HG03066 (cell line): ENCODE results near the gene DAAM2.

Experiments used
- ATAC-seq: cut with Tn5 transposase; IDR thresholded peaks from one replicate; pipeline ENCODE4 v1.9.1; 2021; ENCODE audit warnings: low read depth; ENCODE audit not compliant: unreplicated experiment

DAAM2 gene

DNA sequence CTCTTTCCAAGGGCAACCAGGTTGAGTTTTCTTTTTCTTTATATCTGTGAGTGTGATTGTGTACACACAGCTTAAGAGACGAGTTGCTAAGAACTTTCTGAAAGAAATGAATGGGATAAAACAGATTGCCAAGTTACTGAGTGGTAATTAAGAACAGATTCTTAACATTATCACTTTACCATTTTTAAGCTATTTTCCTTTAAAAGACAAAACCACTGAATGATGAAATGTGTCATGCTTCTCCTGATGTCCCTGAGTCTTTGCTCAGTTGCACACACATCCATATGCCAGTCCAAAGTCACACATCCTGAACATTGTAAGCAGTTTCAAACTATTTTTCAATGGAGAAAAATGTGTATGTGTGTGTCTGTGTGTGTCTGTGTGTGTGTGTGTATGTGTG lies 5.5 kb upstream of the DAAM2 start:
- ATAC-seq = no peak

DNA sequence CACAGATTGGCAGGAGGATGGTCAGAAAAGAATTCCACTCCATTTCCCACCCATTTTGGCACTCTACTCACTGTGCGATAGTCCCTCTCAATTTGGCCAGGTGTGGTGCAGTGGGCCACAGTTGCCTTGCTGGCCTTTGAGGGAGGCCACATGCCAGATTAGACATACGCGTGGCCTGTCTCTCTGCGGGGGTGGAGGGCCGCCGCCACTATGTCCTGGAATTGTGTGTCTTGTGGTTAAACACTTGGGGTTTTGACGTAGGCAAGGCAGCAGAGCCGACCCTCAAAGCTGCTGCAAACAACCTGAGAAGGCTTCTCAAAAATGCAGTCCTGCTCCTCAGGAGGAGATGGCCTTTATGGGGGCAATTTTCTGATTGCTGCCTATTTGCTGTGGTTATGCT lies 4.9 kb upstream of the DAAM2 start:
- no peak for ATAC-seq

DNA sequence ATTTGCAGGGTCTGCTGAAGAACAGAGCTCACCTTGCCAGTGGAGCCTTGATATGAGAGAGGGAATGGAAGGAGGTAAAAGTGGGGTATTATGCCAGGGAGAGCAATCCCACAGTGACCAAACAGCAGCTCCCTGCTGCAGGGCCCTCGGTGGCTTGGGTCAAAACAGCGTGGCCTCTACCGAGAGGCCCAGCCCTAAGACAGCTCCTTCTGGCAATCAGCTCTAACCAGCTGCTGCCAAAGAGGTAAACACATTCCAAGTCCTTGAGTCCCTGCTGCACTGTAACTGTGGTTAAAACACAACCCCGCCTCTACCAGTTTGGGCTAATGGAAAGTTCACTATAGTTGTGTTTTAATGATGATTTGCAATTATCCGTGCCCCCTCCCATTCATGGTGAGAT lies 1.4 kb upstream of the DAAM2 start:
- no peak for ATAC-seq

DNA sequence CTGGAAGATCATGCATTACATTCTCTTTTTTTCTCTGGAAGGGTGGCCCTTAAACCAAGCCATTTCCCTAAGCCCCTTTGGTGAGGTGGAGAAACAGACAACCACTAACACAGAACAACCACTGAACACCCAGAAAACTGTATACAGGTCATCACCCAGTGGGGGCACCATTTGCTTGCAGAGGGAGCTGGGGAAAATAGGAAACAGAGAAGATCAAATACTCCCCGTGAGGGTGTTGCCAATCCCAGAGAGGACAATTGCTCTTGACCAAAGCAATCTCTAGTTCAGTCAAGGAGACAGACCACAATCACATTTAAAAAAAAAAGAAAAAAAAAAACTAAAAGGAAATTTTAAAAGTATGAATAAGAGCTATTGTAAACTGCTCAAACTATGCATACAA lies 865 bp upstream of the DAAM2 start:
- no peak for ATAC-seq

DNA sequence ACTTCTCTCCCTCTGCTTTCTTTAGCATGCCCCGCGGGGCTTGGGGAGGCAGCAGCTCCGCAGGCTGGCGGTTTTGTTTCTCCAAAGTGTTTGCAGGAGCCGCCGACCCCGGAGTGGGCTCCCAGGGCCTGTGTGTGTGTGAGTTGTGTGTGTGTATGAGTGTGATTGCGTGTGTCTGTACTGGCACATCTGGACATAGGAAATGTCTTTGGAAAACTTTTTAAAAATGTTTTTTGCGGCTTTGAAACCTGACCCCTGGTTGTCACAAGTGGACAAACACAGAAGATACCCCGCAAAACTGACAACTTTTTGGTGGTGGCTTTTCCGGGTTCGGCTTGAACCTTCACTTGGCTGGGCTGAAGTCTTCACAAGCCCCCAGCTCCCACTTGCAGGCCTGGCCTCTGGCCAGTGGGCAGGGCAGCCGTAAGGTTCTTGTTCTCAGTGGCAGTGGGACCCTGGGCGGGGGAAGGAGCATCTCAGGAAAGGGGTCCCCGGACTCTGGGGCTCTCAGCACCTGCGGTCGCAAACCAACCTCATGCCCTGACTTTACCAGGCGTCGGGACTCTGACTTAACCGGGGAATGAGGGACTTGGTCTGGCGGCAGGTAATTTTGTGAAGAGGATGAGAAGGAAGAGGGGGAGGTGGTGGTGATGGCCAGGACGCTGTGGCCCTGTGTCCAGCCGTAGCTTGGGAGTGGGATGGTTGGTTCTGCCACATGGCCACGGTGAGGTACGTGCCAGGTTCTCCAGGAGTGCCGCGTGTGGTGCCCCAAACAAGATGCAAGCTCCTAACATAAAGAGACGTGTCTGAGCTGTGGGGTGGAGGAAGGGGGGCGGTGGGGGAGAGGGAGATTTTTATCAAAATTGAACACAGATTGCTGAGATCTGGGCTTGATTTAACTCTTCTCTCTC lies 619 bp downstream of the DAAM2 start:
- ATAC-seq = no peak

DNA sequence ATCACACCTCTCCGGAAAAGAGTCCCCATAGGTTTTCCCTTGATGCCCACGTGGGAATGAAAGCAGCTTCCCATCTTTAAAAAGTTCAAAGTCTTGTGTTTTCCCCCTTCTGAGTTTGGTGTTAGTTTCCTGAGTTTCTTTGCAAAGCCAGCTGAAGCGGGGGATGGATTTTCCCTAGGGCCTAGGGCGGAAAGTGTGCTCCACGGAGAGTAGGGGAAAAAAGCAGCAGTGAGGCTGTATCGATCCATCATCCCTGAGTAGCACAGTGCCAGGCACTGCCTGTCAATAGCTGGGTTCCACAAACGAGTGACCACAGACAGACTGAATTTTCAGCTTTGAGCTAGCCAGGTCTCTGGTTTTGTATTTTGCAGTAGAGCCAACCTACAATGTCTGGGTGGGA lies 1.3 kb downstream of the DAAM2 start:
- ATAC-seq = no peak

DNA sequence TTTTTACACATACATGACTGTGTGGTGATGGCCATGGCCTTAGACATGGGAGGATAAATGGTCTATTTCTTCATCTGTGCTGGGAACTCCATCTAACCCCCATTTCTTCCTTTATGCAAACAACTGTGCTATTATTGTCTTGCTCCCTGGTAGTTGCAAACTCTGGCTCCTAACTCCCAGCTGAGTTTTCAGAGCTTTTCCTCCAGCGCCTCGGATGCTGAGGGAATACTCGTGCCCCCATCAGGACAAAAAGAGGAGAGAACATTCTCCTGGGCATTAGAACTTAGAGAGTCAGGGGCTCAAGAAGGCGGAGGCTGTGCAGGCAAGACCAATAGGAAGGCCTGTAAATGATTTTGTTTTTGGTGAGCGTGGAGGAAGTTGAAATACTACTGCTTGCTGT lies 2.1 kb downstream of the DAAM2 start:
- no peak for ATAC-seq

DNA sequence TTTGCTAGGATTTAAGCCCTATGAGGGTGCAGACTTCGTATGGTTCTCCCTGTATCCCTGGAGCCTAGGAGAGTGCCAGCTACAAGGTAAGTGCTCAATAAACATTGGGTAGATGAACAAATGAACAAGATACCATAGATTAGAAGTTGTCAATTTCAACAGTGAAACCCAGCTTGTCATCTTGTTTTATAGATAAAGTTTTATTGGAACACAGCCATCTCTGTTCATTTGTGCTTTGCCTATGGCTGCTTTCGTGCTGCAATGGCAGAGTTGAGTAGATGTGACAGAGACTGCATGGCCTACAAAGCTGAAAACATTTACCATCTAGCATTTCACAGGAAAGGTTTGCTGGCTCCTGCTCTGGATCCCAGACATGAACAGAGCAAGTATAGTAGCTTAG lies 5.6 kb downstream of the DAAM2 start:
- no peak for ATAC-seq

DNA sequence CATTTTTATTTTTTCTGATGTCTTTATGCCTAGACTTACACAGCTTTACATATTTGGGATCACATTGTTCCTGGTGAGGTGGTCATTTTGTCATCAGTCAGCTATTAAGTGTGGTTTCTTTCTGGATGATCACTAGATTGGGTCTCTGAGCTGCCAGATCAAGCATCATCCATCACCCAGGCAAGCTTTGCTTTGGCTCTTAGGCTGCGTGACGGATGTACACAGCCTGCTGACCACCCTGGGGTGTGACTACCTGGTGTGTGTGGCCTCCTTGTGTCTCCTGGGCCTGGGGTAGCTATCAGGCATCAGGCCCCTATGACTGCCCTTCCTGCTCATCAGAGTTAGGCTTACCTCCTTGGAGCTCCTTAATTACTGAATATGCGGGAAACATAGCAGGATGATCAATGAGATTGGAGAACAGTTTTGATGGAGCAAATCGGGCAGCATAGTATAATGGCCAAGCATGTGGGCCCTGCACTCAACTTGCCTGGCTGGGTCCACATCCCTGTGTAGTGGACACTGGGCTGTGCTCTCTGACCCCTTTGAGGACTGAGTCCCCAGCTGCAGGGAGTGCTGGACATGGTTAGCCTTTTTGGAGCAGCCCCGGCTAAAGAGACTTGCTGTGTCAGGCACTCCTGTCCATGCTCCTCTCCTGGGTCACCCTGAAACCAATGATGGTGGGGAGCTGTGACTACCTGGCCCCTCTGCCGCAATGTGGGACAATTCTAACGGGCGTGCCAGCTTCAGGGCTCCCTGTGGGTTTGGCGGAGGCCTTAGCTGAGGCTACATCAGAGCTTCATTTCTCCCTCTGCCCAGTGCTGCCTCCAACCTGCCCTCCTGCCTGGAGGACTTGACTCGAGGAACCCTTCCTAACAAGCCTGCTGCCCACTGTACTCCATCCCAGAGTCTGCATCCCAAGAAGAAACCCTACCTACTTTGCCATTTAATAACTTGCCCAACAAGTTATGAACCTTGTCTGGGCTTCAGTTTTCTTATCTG lies 8.2 kb downstream of the DAAM2 start:
- no peak for ATAC-seq

DNA sequence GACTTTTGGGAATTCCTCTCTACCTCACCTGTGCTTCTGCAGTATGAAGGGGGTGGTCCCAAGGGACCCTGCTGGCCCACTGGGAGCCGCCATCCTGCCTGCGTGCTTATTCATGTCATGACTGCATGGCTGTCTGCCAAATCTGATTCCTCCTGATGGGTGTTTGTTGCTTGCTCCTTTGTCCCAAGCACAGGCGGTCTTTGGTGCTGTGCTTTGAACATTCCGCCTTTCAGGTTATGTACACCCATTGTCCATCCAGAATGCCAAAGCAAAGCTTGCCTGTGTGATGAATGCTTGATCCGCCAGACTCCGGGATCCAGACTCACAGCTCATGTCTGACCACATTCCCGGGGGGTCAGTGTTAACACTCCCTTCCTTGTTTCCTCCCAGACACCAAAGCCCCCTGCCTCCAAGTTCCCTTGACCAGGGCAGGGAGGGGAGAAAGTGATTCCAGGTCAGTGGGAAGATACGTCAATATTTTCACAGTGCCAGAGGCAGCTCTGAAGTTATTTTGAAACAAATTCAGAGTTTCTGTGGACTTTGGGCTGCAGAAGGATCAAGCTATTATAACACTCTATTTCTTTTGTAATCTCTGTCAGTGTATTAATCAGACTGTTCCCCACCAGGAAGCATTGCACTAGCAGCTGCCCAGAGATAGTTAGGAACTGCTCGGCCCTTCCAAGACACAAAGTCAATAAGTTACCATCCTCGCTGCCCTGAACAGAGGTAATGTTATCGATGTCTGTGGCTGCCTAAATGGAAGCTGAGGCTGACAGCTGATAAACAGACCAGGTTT lies 9.5 kb downstream of the DAAM2 start:
- ATAC-seq = no peak

DNA sequence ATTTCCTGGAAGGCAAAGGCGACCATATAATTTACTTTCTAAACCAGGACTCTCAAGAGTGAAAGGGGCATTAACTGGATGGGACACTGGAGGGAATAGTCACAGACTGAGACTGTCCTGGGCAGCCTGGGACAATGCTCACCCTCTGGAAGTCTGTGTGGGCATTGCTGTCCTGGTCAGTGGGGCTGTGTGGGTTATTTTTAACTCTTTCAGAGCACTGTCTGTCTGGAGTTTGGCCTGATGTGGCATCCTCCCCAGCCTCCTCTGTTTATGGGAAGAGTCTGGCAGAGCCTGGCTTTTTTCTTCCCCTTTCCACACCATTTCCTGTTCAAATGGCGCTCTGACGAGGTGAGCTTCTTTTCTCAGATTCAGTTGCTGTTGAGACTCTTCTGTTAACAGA lies 11.7 kb downstream of the DAAM2 start:
- ATAC-seq = no peak

DNA sequence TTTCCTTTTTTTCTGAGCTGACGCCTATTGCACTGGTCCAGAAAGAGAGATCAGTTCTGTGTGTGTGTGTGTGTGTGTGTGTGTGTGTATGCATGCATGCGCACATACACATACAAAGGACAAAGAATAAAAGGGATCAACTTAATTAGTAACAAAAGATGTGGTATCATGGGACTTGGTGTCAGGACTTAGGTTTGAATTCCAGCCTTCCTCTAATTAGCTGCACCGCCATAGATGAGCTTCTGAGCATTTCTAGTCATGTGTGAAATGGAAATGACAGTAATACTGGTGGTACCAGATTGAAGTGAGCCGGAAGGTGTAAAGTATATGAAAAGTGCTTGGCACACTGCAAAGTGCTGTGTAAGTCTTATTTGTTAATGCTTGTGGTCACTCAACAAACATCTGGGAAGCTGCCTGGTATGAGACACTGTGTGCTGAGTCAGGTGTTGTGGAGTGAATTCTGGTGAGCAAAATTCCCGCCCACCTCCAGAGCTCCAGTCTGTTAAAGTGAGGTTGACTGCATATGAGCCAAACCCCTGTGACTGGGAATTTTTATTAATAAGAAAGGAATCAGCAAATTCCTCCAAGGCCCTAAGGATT lies 12.4 kb downstream of the DAAM2 start:
- ATAC-seq = no peak

DNA sequence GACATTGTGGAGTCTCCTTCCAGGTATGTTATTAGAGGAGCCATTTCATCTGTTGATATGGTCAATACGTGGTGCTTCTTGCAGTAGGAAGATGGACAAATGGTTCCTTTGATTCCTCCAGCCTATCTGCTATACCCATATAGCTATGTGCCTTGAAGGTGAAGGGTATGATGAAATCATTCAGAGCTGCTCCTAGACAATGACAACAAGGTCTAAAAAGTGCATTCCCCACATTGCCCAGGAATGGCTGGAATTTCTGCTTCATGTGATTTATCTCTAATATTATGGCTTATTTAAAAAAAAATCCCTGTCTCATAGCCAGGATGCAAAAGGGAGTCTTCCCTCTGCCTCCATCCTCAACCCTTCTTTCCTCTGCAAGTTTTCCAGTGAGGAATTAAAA lies 14.1 kb downstream of the DAAM2 start:
- no peak for ATAC-seq

DNA sequence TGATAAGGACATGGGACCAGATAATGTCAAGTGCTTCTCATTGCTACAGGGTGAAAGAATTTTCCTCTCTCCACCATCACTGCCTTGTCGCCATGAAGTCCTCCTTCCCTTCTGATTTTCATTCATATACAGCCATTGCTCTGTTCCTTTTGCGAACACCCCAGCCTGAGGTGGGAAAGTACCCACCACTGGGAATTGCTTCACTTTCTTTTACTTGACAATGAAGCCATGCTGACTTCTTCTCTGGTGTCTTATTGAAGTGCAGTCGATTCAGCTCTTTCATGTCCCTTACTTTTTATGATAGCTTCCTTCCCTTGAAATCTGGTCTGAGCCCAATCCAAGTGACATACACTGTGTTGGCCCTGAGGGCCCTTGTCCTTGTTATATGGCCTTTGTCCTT lies 16.2 kb downstream of the DAAM2 start:
- no peak for ATAC-seq

DNA sequence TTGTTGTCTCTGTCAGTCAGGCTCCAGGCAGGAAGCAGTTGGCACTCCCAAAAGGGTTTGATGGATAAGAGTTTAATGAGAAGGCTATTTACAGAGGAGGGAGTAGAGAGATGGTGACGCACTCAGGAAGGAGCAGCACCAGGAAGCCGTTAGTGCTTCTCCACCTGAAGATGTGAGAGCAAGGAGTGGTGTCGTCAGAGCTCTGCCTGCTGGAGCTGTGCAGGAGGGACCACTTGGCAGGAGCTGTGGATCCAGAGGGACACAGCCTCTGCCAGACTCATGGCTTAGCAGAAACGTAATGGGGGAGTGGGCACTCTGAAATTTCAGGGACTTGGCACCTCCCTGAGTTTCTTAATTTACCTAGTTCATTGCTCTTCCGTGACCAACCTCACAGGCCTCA lies 16.8 kb downstream of the DAAM2 start:
- ATAC-seq = no peak

DNA sequence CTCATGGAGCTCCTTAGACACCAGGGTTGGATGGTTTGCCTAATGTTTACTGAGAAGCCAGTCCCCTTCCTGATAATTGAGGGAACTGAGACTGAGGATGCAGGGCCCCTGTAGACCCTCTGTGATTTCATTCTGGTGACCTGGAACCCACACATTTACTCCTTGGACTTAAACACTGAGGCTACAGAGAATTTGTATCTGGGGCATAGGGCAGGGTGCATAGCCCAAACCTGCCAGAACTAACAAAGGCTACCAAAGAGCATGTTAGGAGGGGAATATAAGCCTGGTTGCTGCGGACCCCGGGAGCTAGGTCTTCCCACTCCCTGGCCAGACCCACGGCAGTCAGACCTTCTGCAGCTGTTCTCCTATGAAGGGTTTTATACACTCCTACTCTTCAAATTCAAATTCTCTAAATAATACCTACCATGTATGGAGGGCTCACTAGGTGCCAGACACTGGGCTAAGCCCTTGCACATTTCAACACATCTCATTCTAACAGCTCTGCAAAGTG lies 19.7 kb downstream of the DAAM2 start:
- no peak for ATAC-seq

DNA sequence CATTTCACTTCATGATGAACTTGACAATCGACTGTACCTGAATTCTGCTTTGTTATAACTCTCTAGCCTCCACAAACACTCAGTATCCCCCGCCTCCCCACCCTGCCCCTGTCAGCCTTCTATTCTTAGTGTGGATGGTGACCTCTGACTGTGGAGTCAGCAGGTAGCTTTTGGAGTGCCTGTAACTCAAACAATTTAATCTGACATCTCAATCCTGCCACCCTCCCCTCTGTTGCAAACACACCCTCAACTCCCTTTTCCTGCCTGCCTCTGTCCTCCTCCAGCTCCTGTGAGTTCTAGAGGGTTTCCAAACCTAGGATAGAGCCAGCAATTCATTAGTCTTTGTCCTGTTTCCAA lies 20.3 kb downstream of the DAAM2 start:
- ATAC-seq = no peak

DNA sequence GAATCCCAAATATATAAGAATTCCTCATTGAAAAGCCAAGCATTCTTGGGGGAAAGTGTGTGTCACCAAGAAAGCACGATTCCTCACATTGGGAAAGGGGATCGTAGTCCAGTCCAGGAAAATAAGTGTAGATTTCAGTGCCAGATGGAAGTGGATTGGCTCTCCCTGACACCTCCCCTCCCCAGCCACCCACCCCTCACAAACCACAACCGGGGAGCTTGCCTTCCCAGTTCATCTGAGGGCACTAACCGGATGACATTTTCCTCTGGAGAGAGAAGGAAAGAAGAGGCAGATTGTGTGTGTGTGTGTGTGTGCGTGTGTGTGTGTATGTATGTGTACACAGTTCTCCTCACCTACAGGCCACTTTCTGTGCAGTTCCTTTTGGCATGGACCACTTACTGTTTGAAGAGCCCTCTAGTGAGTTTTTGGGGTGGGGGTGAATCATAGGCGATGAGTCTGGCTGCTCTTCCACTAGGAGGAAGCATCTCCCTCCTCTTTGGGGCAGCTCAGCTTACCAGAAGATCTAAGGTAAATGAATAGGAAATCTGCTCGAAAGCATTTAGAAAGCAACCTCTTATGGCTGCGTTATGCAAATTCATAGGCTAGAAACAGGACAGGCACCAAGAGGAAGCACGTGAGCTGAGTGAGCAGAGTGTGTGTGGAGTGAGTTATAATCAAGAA lies 20.8 kb downstream of the DAAM2 start:
- peak; percentile 65 for ATAC-seq

DNA sequence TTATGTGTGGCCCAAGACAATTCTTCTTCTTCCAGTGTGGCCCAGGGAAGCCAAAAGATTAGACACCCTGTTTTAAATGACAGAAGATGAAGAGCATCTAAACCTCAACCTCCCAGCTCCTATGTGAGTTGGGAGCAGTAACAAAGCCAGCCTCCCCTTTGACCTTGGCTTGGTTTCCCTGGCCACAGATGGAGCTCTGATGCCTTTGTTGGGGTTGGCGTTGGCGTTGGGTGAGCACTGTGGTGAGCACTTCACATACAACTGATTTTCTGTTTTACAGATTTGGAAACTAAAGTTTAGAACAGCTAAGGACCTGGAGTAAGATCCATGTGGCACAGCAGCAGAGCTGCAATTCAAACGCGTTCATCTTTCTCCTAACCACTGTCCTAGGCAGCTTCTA lies 22.1 kb downstream of the DAAM2 start:
- ATAC-seq = no peak

DNA sequence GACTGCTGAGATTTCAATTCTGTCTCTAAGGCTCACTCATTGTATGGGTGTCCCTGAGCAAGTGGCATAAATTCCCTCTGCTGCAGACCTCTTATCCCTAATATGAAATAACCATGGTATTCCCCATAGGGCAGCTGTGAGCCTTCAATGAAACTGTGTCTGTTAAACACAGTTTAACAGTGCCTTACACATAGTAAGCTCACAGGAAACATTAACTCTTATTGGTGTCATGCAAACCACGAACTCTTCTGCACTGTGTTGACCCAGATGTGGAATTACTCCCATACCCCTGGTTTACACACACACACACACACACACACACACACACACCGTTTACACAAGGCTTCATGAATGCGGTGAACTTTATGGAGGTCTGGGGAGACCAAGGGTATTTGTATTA lies 23.2 kb downstream of the DAAM2 start:
- no peak for ATAC-seq
